Thyroid gland (tissue), 4 donors: Measurements from ENCODE around the gene CCDC51. TPM values are rescaled to one million over a fixed set of nuclear protein-coding genes. Genes with fewer than 3 reads are reported as not detected.
"Not testable (repeated sequence)": the region's sequence is repeated elsewhere in the genome, so short reads cannot be mapped to it uniquely, and the experiment has no call there.

Experiments used
- DNase-seq, 2 donors: peaks; one replicate each; pipeline ENCODE4 v3.0.0-alpha.2; 2019
- H3K27ac ChIP-seq, 3 donors: fragments of 200-600 bp; sonication (generic); 1 replicate in 2 of 3; 2 replicates in 1 of 3; pipeline ENCODE4 v1.5.1; 2016 to 2019; ENCODE audit warnings: mild to moderate bottlenecking in 1 of 3, moderate library complexity in 1 of 3
- H3K27me3 ChIP-seq: fragments of 200-600 bp; sonication (generic); one replicate; pipeline ENCODE4 v1.5.1; 2019
- H3K36me3 ChIP-seq, 2 donors: fragments of 200-600 bp; sonication (generic); one replicate each; pipeline ENCODE4 v1.5.1; 2016 to 2019
- H3K4me1 ChIP-seq, 2 donors: fragments of 200-600 bp; sonication (generic); one replicate each; pipeline ENCODE4 v1.5.1; 2017 to 2019
- H3K4me3 ChIP-seq, 3 donors: fragments of 200-600 bp; sonication (generic); replicated peaks in 1 of 3; 1 replicate in 2 of 3; 2 replicates in 1 of 3; pipeline ENCODE4 v1.5.1; 2016; ENCODE audit warnings: mild to moderate bottlenecking in 1 of 3
- H3K9me3 ChIP-seq: fragments of 200-600 bp; sonication (generic); one replicate; pipeline ENCODE4 v1.5.1; 2017
- POLR2A ChIP-seq, 2 donors: fragments of 450-650 bp; IDR thresholded peaks; one replicate each; pipeline ENCODE4 v1.6.1; 2017; ENCODE audit warnings: antibody characterized with exemption in 2 of 2, mild to moderate bottlenecking in 2 of 2, moderate library complexity in 1 of 2
- WGBS, 2 donors: methylation state at CpG; one replicate each; pipeline ENCODE4 v1.1.5; 2017; 5-methylcytosine and 5-hydroxymethylcytosine counted together
- intact Hi-C: fragments of 100-400 bp; cut with DNase I; formaldehyde crosslinking; loops from one replicate; pipeline ENCODE4 v1.15.1; 2023
- total RNA-seq, 4 donors: library from RNA; depleted of rRNA; stranded (reverse); fragments of >200 nt; gene quantifications; one replicate each; pipeline ENCODE4 v1.2.3, GENCODE V29; 2016
- TF ChIP-seq, protein P1 (sequence below), 6 experiments: fragments of 200-600 bp in 3 of 6; fragments of 450-650 bp in 3 of 6; sonication (generic) in 3 of 6; IDR thresholded peaks; one replicate each; pipeline ENCODE4 v1.5.1; 2016 to 2019; ENCODE audit warnings: antibody characterized with exemption in 6 of 6, mild to moderate bottlenecking in 2 of 6, inconsistent platforms in 1 of 6, moderate library complexity in 1 of 6

CCDC51 gene
- total RNA-seq, 4 donors from 2014 or later, result 8.6 to 17.0 (median 15.0) TPM

DNA sequence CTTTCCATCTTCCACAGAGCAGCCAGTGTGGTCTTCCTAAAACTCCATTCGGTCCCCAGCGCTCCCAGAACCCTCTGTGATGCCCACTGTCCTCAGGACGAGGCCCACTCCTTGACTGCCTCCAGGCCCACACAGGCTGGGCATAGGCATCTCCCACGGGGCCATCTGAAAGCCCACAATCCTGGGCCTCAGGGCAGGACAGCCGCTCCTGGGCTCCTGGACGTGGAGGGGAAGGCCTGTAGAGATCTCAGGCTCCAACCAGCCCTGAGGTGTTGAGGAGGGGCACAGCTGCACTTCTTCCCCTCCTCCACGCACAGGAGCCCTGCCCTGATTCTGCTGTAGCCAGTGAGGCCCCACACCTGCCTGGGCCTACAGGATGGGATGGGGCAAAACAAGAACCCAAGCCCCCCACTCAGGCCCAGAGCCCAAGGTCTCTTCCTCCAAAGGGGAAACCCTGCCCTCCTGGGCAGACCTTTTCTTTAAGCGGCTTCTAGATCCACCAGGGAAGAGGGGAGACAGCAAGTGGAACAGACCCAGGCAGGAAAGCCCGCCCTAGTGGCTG lies 38.1 kb upstream of the CCDC51 start:
- TF ChIP-seq, protein P1, sequence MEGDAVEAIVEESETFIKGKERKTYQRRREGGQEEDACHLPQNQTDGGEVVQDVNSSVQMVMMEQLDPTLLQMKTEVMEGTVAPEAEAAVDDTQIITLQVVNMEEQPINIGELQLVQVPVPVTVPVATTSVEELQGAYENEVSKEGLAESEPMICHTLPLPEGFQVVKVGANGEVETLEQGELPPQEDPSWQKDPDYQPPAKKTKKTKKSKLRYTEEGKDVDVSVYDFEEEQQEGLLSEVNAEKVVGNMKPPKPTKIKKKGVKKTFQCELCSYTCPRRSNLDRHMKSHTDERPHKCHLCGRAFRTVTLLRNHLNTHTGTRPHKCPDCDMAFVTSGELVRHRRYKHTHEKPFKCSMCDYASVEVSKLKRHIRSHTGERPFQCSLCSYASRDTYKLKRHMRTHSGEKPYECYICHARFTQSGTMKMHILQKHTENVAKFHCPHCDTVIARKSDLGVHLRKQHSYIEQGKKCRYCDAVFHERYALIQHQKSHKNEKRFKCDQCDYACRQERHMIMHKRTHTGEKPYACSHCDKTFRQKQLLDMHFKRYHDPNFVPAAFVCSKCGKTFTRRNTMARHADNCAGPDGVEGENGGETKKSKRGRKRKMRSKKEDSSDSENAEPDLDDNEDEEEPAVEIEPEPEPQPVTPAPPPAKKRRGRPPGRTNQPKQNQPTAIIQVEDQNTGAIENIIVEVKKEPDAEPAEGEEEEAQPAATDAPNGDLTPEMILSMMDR (IDR thresholded peaks at IDR 0.05), result no peak
- TF ChIP-seq POLR2A (IDR thresholded peaks at IDR 0.05), result no peak
- DNase-seq, result no peak
- 87 to 88% methylated on average over 8 to 9 of the region's 9 CpGs for WGBS, 2 donors
- H3K27ac ChIP-seq, result no peak overlapping the region
- H3K4me1 ChIP-seq, result peaks cover 7 to 22% of the 10 kb centered on the region in 2 donors
- H3K9me3 ChIP-seq, result no peaks in the 10 kb centered on the region
- intact Hi-C loops, result no loop called here
- H3K4me3 ChIP-seq, result no peak overlapping the region
- H3K36me3 ChIP-seq, result no peaks in the 10 kb centered on the region
- H3K27me3 ChIP-seq, result no peaks in the 10 kb centered on the region

DNA sequence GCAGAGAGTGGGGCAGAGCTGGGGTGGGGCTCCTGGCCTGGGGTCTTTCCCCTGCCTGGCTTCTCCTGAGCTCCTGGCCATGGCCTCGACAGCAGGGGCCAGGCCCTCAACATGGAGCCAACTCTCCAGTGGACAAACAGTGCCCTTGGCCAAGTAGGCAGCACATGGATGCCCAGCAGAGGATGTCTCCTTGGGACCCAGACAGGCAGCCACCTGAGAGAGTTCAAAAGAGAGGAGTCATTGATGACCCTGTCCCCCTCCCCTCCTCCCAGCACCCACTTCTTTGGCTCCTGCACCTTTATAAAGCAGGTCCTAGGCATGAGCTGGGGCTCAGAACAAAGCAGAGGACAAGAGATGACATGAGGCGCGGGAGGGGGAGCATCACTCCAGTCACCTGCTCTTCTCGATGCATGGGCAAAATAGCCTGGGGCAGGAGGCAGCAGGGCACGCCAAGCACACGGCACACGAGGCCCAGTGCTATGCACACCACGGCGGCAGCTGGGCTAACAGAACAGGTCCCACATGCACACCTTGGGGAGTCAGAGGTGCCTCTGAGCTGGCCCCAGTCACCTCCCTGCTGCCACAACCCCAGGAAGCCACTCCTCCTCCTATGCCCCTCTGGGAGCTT lies 36.6 kb upstream of the CCDC51 start:
- 84 to 91% methylated on average over 9 of the region's 9 CpGs for WGBS, 2 donors

DNA sequence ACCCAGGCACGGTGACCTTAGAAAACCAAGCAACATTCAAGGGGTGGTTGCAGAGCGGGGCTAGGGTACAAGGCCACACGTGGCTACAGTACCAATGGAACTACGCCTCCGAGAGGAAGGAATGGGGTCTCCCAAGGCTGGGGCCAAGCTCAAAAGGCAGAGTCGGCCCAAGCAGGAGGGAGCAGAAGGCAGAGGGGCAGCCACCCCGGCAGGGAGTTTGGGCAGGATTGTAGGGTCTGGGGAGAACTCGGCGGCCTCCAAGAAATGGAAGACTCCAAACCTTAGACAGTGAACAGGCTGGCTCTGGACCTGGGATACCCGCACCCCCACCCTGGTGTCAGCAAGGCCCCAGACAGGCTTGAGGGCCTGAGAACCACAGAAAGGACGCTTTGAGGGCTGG lies 35.3 kb upstream of the CCDC51 start:
- WGBS, 2 donors, result 85 to 89% methylated on average over 11 of the region's 11 CpGs
- Histone ChIP-seq H3K4me1 (peaks cover 18 to 39% of the 10 kb centered on the region in 2 donors), H3K4me3 (no peak overlapping the region), H3K27ac (peak overlapping the region in 1 of 3 donors; percentile 94), H3K36me3 (no peaks in the 10 kb centered on the region), H3K27me3 (no peaks in the 10 kb centered on the region), H3K9me3 (no peaks in the 10 kb centered on the region)
- intact Hi-C loops, result no loop called here
- DNase-seq, result no peak
- TF ChIP-seq, protein P1 (IDR thresholded peaks at IDR 0.05), result no peak
- TF ChIP-seq POLR2A (IDR thresholded peaks at IDR 0.05), result no peak

More for the DNA sequence above, 36.6 kb upstream of the CCDC51 start:
- no peak overlapping the region for H3K27ac ChIP-seq
- intact Hi-C loops, result no loop called here
- no peak for TF ChIP-seq POLR2A (IDR thresholded peaks at IDR 0.05)
- TF ChIP-seq, protein P1 (IDR thresholded peaks at IDR 0.05), result no peak
- H3K27me3 ChIP-seq, result no peaks in the 10 kb centered on the region
- H3K4me1 ChIP-seq, result peaks cover 17 to 30% of the 10 kb centered on the region in 2 donors
- H3K4me3 ChIP-seq, result no peak overlapping the region
- no peaks in the 10 kb centered on the region for H3K36me3 ChIP-seq
- DNase-seq, result no peak
- H3K9me3 ChIP-seq, result no peaks in the 10 kb centered on the region

DNA sequence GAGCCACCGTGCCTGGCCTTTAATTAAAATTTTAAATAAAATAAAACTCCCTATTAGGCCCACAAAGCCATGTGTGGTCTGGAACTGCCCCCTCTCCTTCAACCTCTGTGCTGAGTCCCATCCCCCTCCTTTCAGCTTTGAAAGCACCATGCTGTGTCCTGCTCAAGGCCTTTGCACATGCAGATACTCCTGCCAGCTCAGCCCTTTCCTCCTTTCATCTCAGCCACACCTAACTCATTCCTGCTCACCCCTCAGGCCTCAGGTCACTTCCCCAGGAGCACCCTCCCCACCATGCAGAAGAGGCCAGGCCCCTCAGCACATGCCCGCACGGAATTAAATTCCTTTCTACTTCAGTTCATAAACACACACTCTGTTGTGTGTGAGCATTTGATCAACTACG lies 34.7 kb upstream of the CCDC51 start:
- peaks cover 18 to 44% of the 10 kb centered on the region in 2 donors for H3K4me1 ChIP-seq
- TF ChIP-seq, protein P1 (IDR thresholded peaks at IDR 0.05), result no peak
- no peak for TF ChIP-seq POLR2A (IDR thresholded peaks at IDR 0.05)
- H3K9me3 ChIP-seq, result no peaks in the 10 kb centered on the region
- H3K27ac ChIP-seq, result peak overlapping the region in 1 of 3 donors; percentile 94
- WGBS, 2 donors, result 56 to 71% methylated on average over 4 of the region's 4 CpGs
- no peaks in the 10 kb centered on the region for H3K27me3 ChIP-seq
- no peak for DNase-seq
- intact Hi-C loops, result no loop called here
- no peak overlapping the region for H3K4me3 ChIP-seq
- no peaks in the 10 kb centered on the region for H3K36me3 ChIP-seq

DNA sequence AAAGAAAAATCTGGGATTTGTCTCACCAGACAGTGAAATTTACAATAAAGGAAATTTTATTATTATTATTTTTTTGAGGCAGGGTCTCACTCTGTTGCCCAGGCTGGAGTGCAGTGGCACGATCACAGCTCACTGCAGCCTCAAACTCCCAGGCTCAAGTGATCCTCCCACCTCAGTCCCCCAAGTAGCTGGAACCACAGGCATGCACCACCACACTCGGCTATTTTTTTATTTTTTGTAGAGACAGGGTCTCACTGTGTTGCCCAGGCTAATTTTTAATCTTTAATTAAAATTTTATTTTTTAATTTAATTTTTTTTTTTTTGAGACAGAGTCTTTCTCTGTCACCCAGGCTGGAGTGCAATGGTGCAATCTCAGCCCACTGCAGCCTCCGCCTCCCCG lies 34.1 kb upstream of the CCDC51 start:
- intact Hi-C loops, H3K9me3 ChIP-seq, H3K4me3 ChIP-seq, DNase-seq, H3K27me3 ChIP-seq, H3K36me3 ChIP-seq: not testable (repeated sequence)
- WGBS, 2 donors, result 95 to 97% methylated on average over 4 of the region's 4 CpGs
- H3K27ac ChIP-seq, result peak overlapping the region; percentile 94 to 99 (median 96)
- H3K4me1 ChIP-seq, result peaks cover 18 to 45% of the 10 kb centered on the region in 2 donors
